ENCODE measurements around the gene IGSF21.

- no peak for TF ChIP-seq EZH2 (IDR thresholded peaks at IDR 0.05)
- no peak for TF ChIP-seq POLR2AphosphoS5 (IDR thresholded peaks at IDR 0.05; ENCODE audit: borderline replicate concordance, low read depth, low read length)
Measured at GRCh38 chr1:18407166-18408045, 299.8 kb downstream of the IGSF21 start.

Measured in SK-N-MC (cell line).